Lower leg skin (tissue), 3 donors: ENCODE data around the gene POLR2J3.
"Not testable (repeated sequence)": the region's sequence is repeated elsewhere in the genome, so short reads cannot be mapped to it uniquely, and the experiment has no call there.

Experiments used
- CTCF ChIP-seq, 3 donors: fragments of 450-650 bp; IDR thresholded peaks; one replicate each; pipeline ENCODE4 v1.5.1; 2016; ENCODE audit warnings: antibody characterized with exemption in 3 of 3, mild to moderate bottlenecking in 3 of 3, moderate library complexity in 2 of 3
- POLR2A ChIP-seq, 2 donors: fragments of 450-650 bp; IDR thresholded peaks; one replicate each; pipeline ENCODE4 v1.6.1; 2016 to 2017; ENCODE audit warnings: antibody characterized with exemption in 2 of 2, mild to moderate bottlenecking in 1 of 2, moderate library complexity in 1 of 2

GRCh38 chr7:102611675-102612325, 39.4 kb upstream of the POLR2J3 start:
- TF ChIP-seq POLR2A, CTCF (IDR thresholded peaks at IDR 0.05): not testable (repeated sequence)
